Renal cortical epithelial cell (primary cell): ENCODE data around the gene ITIH1. TPM values are rescaled to one million over a fixed set of nuclear protein-coding genes. Genes with fewer than 3 reads are reported as not detected.

ENCODE experiments used
- DNase-seq: peaks from one replicate; pipeline ENCODE4 v3.0.0-alpha.2; 2011; ENCODE audit warnings: low read depth
- total RNA-seq: library from RNA; depleted of rRNA; stranded (reverse); fragments of >200 nt; gene quantifications from 2 replicates; pipeline ENCODE4 v1.2.3, GENCODE V29; 2014

ITIH1 gene
- total RNA-seq, 1 donor from 2014 or later, result not detected

- no peak for DNase-seq
Observed at GRCh38 chr3:52813810-52814209, 36.4 kb downstream of the ITIH1 start.

- no peak for DNase-seq
Observed at GRCh38 chr3:52816199-52816598, 38.8 kb downstream of the ITIH1 start.

DNA sequence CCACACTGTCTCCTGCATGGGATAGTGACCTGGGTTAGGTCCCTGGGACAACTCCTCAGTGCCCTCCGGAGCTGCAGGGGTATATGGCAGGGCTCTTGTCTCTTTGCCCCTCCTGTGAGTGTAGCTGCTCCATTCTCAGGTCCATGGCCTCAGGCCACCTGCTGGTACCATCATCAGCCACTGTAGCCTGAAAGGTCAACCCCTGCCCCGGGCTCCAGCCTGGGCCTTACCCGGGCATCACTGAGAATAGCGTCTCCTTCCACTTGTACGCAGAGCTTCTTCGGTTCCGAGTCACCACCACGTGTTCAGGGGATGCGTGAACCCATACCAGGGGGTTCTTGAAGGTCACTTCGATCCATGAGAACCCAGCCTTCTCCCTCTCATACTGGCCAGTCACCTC, 39.3 kb downstream of the ITIH1 start:
- no peak for DNase-seq

GRCh38 chr3:52817221-52817620, 39.8 kb downstream of the ITIH1 start:
- no peak for DNase-seq

DNA sequence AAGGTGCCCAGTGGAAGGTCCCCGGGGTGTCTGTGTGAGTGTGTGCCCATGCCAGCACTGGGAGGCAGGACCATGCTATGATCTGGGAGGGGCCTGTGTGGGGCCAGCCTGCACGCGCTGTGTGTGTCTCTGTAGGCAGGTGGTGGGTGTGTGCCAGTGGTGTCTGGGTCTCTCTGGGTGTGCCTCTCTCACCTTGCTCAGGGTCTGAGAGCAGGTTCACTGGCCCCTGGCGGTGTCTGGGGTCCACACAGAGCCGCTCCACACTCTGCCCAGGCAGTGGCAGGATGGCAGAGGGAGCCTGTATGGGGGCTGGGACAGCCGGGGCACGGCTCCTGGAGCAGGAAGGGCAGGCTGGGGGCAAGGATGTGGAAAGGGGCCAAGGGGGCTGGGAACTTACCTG, 40.5 kb downstream of the ITIH1 start:
- DNase-seq, result no peak

- DNase-seq, result no peak
Observed at GRCh38 chr3:52819936-52820335, 42.5 kb downstream of the ITIH1 start.

DNA sequence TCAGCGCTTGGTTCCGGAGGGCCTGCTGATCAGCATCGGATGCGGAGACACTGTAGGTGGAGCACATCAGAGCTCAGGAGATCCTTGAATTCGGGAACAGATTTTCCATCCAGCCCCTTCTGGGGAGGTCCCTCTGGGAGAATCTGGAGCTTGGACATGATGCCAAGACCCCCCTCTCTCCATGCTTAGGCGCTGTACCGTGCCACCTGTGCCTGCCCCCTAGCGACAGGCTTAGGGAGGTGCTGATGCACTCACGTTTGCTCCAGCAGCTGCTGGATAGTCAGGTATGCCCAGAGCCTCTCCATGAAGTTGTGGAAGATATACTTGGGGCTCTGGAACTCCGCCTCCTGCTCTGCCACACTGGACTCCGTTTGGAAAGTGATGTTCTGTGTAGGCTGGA, 43.3 kb downstream of the ITIH1 start:
- no peak for DNase-seq

DNA sequence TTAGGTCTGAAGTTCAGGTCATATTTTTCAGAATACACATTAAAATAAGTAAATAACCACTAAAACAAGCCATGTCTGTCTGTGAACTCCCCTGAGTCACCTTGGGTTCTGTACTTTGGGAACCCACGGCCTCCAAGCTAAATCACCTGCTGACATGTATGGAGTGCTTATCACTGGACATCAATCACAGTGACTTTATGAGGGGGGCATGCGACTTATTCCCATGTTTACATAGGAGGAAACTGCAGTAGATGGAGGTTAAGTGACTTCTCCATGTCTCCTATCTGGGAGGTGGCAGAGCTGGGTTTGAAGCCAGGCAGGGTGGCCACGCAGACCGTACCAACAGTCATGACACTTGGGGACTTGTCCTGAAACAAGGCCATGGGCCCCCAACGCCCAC, 45.0 kb downstream of the ITIH1 start:
- no peak for DNase-seq

GRCh38 chr3:52824037-52824436, 46.6 kb downstream of the ITIH1 start:
- DNase-seq, result no peak

DNA sequence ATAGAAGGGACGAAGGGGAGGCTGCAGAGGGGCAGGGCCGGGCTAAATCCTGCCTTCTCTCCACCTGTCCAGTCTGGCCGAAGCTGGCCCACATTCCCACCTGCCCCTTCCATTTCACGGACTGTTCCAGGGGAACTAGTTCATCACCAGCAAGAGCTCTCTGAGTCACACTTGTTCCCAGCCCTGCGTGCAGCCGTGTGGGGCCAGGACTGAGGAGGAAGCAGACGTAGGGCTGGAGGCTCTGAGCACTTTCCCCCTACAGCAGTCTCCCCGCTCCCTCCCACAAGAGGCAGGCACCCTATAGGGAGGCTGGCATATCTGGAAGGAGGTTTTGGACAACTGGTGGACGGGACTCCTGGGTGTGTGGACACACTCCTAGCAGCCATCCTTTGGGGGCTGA, 50.0 kb downstream of the ITIH1 start:
- peak; percentile 72 for DNase-seq

DNA sequence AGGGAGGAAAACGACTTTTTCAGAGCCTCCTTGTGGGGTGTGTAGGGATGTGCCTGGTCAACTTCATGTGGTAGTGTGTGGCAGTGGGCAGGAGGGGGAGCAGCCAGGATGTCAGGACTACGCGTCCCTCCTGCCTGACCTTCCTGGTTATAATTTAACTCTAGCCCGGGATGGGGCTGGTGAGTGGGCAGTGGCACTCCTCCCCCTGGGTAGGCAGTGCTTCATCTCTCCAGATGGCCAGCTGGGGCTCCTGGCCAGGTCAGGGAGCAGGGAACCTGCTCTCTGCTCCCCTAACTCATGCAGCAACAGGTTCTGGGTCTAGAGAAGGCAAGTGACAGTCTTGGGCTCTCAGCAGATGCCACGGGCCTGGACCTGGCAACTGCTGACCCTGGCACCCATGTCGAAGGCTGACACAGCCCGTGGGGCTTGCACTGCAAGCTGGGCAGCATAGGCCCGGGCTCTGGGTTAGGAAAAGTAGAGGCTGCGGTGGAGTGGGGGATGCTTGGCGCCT, 50.5 kb downstream of the ITIH1 start:
- DNase-seq, result peak; percentile 84

- no peak for DNase-seq
Observed at GRCh38 chr3:52829482-52829881, 52.1 kb downstream of the ITIH1 start.

- DNase-seq, result peak; percentile 4
Observed at GRCh38 chr3:52829906-52830463, 52.6 kb downstream of the ITIH1 start.

DNA sequence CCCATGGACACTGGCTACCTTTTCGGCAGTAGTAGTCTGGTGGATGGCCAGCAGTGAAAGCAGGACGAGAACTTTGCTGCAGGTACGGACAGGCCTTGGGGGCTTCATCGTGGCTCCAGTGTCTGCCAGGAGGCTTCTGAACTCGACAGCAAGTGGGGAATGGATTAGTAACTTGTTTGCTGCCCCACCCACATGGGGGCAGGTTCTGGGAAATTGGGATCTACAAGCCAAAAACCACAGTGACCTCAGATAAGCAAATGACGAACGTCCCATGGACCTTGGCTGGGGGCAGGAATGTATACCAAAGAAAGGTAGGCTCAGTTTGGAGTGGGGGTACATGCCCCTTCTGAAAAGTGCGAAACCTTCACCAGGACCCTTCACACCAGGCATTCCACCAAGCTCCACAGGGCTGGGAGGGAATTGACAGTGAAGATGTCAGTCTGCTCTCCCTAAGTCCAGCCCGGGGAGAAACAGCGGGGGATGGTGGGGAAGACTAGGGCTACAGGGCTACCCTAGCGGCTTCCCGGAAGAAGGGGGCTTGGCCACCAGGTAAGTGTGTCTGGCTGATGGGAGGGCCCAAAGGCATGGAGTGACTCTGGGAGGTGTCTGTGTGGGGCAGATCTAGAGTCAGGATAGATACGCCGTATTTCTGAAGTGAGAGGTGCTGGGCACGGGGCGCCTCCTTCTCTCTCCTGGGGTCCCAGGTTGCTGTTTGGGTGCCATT, 53.3 kb downstream of the ITIH1 start, which contains the start of gene ITIH4:
TSS of gene ITIH4 (minus strand) at position 138 of the 724 bp plus-strand sequence. CDS start at position 108, 30 bp downstream.
- no peak for DNase-seq

- peak; percentile 79 for DNase-seq
Observed at GRCh38 chr3:52831500-52832301, 54.3 kb downstream of the ITIH1 start.

- no peak for DNase-seq
Observed at GRCh38 chr3:52833202-52833601, 55.8 kb downstream of the ITIH1 start.

DNA sequence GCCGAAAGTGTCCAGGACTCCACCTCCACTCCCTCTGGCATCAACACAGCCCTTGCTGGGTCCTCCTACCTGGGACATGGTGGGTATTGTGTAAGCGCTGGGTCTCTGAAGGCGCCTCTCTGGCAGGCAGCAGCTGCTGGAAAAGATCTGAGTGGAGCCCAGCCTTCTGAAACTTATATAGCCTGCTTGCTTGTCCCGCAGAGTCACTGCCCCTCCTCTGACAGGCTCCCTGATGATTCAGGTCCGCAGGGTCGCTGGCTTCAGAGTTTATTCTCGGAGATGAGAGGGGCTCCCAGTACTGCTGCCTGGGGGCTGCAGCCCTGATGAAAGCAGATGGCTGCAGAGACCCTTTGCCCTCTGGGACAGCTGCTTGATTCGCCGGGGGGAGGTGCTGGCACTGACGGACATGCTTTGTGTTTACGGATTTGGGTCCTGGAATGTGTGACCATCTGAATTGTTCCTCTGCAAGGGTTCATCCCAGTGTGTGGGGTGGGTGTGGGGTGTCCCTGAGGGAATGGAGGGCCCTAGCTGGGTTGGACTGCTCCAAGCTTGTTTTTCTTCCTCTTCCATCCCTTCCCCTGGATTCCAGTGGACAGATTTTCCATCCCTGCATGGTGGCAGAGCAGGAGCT, 57.6 kb downstream of the ITIH1 start, which contains the start of gene MUSTN1:
TSS of gene MUSTN1 (minus strand) at position 149 of the 631 bp plus-strand sequence. CDS start at position 78, 71 bp downstream.
- DNase-seq, result no peak

- no peak for DNase-seq
Observed at GRCh38 chr3:52835766-52836470, 58.5 kb downstream of the ITIH1 start.

- DNase-seq, result no peak
Observed at GRCh38 chr3:52836471-52836845, 59.1 kb downstream of the ITIH1 start.

DNA sequence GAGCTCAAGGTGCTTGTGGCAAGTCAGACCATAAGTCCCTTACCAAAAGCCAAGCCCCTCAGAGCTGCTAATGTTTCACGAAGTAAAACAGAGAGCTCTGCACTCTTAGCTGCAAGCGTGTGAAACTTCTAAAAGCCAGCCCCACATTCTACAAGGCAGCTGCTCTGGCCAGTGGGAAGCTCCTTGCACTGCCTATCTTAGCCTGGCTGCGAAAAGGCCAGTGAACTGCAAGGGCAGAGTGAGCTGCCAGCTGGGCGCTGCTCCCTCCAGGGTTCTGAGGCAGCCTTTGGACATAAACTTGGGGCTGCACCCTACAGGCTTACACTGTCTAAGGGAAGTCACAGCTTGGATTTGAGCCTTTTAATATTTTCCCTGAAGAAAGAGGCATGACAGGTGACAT, 59.6 kb downstream of the ITIH1 start:
- no peak for DNase-seq

- no peak for DNase-seq
Observed at GRCh38 chr3:52838561-52839267, 61.3 kb downstream of the ITIH1 start.
